ENCODE data around the gene MMP24. TPM values are rescaled to one million over a fixed set of nuclear protein-coding genes. Genes with fewer than 3 reads are reported as not detected.
"Not testable (repeated sequence)": the region's sequence is repeated elsewhere in the genome, so short reads cannot be mapped to it uniquely, and the experiment has no call there.

The MMP24 gene
- 0.33 and 0.78 TPM in 2 replicates for total RNA-seq

DNA sequence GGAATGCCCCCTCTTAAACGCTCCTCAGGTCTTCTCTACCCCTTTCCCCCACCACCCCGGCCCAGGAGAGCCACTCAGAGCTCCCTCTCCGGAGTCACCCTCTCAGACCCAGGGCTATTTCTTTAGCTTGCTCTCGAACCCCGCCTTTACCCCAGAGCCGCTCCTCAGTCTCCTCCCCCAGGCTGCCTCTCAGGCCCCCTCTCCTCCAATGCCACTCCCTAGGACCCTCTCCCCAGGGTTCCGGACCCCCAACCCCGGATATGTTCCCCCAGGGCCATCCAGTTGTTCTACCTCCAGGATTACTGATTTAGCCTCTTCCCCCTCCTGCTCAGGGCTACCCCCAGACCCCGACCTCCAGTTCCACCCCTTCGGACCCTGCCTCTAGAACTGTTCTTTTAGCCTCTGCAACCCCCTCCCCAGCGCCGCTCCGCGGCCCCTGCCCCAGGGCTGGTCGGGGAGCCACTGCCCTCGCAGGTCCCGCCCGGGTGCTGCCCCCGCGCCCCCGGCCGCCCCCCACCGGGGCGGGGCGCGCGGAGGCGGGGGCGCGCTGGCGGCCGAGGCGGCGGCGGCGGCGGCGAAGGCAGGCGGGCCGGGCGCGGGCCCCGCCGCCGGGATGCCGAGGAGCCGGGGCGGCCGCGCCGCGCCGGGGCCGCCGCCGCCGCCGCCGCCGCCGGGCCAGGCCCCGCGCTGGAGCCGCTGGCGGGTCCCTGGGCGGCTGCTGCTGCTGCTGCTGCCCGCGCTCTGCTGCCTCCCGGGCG, at the start of gene MMP24:
TSS of gene MMP24 (plus strand) at position 565 of the 758 bp plus-strand sequence. CDS start at position 614, 49 bp downstream.
- DNase-seq (ENCODE audit: low read depth, low spot score), result no peak

DNA sequence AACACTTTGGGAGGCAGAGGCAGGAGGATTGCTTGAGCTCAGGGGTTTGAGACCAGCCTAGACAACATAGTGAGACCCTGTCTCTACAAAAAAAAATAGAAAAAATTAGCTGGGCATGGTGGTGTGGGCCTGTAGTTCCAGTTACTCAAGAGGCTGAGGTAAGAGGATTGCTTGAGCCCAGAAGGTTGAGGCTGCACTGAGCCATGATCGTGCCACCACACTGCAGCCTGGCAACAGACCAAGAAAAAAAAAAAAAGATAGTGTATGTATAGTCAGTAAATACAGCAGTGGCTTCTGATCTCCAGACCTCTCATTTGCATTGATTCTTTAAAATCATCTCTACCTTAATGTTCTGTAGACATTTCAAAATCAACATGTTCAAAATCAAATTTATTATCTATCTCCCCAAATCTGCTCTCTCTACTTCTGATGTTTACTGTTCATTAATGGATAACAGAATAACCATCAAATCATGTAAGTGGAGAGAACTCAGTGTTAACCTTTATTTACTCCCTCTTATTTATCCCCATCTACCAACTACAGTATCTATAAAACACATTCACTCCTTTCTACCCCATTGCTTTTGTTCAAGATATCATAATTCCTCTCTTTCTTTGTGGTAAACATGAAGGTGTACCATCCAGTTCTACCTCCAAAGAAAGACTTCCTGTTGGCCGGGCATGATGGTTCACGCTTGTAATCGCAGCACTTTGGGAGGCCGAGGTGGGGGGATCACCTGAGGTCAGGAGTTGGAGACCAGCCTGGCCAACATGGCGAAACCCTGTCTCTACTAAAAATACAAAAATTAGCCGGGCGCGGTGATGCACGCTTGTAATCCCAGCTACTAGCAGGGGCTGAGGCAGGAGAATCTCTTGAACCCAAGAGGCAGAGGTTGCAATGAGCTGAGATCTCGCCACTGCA, 46.9 kb upstream of the MMP24 start:
- DNase-seq (ENCODE audit: low read depth, low spot score), result no peak

DNA sequence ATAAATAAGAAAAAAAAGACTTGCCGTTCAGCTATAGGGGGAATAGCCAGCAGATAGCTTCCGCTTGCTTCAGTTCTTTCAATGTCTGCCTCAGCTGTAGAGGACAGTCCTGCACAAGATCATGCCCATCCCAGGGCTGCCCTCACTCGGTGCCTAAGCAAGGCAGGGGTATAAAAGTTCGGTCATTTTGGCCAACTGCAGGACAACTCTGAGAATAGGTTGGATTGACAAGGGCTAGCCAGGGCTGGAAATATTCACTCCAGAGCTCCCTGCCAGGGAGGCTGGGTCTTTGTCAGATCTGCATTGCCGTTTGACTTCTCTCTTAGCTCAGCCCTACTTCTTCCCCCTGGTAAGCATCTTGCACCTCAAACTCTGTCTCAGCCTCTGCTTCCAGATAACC, 46.2 kb upstream of the MMP24 start:
- no peak for DNase-seq (ENCODE audit: low read depth, low spot score)

DNA sequence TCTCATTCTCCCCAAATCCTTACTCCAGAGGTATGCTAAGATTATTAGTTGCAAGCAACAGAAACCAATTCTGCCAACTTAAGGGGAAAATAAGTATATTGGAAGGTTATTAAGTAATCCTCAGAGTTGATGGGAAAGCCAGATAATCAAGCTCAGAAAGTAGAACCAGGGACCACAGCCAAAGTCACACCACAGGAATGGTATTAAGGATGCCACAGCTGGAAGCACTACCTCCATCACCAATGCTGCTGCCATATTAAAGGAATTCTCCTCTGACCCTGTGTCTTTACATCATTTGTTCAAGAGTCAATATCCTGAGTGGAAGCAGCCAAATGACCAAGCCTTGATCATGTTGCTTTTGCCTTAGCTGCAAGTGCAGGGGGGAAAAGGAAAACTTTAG, 44.8 kb upstream of the MMP24 start:
- no peak for DNase-seq (ENCODE audit: low read depth, low spot score)

DNA sequence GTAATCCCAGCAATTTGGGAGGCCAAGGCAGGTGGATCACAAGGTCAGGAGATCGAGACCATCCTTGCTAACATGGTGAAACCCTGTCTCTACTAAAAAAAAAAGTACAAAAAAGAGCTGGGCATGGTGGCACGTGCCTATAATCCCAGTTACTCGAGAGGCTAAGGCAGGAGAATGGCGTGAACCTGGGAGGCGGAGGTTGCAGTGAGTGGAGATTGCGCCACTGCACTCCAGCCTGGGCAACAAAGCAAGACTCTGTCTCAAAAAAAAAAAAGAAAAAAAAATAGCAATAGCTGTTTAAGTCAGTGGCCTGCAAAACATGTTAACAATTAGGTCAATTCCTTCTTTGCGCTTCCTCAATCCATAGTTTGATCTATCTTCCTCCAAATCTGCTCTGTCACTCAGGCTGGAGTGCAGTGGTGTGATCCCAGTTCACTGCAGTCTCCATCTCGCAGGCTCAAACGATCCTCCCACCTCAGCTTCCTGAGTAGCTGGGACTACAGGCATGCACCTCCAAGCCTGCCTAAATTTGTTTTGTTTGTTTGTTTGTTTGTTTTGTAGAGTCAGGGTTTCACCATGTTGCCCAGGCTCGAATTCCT, 39.7 kb upstream of the MMP24 start:
- DNase-seq (ENCODE audit: low read depth, low spot score), result not testable (repeated sequence)

DNA sequence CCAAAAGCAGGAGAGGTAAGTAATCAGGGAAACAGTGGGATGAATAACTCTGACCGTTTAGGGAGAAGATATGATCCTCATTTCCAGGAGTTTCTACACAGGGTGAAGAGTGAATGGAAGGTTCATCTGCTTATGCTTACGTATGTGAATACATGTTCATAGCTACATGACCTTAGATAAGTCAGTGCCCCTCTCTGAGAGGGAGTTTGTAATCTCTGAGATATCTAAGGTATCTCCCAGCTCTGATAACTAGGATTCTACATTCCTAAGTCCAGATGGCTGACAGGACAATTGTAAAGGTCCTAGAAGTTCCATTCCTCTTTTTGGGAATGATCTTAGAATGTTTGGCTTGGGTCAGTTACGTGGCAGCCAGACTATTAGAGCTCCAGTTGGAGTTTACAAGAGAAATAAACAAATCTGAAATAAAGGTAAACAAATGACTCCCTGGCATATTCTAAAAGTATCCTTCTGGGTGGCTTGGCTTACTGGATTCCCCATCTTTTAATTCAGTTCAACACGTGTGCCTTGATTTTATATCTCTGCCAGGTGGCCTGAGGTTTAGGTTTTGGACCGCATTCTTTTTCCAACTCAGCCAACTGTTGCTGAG, 38.8 kb upstream of the MMP24 start:
- DNase-seq (ENCODE audit: low read depth, low spot score), result no peak

DNA sequence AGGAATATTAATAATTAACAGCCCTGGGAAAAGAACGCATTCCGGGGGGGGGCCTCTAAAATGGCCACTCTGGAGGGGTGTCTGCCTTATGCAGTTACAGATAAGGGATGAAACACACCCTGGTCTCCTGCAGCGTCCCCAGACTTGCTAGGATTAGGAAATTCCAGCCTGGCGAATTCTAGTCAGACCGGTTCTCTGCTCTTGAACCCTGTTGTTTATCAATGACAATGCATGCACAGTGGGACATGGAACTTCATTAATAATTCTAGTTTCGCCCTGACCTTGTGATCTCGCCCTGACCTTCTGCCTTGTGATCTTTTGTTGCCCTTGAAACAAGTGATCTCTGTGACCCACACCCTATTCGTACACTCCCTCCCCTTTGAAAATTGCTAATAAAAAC, 37.3 kb upstream of the MMP24 start:
- not testable (repeated sequence) for DNase-seq (ENCODE audit: low read depth, low spot score)

DNA sequence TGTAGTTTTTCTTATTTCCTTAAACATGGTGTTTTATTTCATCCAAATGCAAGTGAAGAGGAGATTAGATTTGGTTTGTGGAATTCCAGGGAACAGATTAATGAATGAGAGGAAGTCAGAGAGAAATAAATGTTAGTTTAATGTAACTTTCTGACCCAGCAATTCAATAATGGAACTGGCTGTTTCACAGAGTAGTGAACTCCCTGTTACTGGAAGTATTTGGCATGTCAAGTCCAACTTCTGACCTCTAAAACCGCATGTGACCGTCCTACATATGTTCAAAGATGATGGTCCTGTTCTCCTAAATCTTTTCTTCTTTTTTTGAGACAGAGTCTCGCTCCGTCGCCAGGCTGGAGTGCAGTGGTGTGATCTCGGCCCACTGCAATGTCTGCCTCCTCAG, 35.9 kb upstream of the MMP24 start:
- no peak for DNase-seq (ENCODE audit: low read depth, low spot score)

DNA sequence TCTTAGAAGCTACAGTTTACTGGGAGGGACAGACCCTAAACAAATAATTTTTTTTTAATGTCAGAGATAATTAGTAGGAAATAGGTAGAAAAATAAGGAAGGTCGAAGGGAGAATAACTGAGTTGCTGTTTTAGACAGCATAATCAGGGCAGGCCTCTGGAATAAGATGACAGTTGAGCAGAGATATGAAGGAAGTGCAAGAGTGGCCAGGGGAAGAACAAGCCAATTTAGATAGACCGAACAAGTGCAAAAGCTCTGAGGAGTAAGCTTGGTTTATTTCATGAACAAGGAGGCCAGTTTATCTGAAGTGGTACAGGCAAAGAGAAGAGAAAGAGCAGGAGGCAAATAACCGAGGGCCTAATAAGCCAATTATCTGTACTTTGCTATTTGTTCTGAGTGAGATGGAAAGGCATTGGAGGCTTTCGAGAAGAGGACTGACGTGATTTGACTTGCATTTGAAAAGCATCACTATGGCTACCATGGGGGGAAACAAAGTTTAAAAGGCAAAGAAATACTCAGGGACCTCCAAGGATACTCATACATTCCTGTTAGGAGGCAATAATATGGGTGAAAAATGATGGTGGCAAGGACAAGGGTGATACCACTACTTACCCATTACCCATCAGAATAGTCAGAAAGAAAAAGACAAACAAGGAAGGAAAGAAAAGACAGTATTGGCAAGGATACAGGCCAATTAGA, 34.9 kb upstream of the MMP24 start:
- no peak for DNase-seq (ENCODE audit: low read depth, low spot score)

DNA sequence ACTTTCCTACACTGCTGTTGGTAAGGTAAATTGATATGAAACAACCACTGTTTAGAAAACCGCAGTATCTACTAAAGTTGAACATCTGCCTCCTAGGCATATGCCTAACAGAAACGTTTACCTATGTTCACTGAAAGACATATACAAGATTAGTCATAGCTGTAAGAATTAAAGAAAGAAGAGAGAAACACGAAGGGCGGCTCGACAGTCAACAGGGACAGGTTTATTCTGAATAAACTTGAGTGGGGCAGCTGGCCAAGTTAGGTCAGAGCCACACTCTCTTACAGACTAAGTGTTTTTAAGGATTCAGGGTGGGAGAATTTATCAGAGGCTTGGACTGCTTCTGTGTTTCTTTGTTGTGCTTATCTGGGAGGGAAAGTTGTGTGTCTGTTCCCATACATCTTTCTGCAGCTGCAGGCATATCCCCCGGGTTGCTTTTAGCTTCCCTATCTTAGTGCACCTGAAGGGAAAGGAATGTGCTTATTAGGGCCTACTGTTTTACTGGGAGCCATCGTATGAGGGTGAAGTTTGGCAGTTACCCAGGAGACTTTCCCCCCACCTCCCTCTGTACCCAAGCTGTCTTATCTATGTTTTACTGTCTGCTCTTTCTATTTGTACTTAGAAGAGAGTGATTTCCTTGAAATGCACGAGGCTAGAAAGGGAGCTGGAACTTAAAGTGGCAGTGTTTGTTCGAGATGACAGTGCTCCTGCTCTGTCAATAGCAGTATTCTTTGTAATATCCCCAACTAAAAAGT, 34.2 kb upstream of the MMP24 start:
- DNase-seq (ENCODE audit: low read depth, low spot score), result no peak

DNA sequence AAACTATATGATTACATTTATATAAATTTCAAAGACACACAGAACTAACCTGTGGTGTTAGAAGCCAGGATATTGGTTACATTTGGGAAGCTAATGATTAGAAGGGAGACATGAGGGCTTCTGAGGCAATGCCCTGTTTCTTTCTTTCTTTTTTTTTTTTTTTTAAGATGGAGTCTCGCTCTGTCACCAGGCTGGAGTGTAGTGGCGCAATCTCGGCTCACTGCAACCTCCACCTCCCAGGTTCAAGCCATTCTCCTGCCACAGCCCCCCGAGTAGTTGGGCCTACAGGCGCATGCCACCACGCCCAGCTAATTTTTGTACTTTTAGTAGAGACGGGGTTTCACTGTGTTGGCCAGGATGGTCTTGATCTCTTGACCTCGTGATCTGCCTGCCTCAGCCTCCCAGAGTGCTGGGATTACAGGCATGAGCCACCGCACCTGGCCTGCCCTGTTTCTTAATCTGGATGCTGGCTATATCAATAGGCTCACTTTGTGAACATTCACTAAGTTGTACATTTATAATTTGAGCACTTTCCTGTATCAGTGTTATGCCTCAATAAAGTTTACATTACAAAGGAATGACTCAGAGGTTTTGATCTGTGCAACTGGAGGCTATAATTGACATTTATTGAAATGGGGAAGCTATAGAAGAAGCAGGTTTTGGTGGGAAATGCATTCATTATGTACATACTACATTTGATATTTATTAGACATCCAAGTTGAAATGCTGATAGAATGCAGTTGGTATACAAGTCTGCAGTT, 33.3 kb upstream of the MMP24 start:
- not testable (repeated sequence) for DNase-seq (ENCODE audit: low read depth, low spot score)

DNA sequence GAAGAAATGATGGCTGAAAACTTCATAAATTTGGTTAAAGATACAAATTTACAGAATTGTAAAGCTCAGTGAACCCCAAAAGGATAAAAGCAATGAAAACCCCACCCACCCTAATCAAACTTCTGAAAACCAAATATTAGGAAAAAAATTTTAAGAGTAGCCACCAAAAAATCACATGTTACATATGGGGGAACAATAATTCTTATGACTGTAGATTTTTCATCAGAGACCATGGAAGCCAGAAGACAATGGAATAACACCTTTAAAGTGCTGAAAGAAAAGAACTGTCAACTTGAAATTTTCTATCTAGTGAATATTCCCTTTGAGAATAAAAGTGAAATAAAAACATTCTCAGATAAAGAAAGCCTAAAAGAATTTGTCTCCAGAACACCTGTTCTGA, 30.2 kb upstream of the MMP24 start:
- DNase-seq (ENCODE audit: low read depth, low spot score), result no peak

DNA sequence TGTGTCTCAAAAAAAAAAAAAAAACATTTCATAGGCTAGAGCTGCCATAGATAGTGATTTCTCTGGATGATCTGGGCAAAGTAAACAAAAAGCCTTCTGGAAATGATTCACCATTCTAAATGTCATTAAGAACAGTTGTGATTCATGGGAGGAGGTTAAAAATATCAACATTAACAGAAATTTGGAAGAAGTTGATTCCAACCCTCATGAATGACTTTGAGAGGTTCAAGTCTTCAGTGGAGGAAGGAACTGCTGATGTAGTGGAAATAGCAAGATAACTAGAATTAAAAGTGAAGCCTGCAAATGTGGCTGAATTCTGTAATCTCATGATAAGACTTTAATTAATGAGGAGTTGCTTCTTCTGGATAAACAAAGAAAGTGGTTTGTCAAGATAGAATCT, 26.8 kb upstream of the MMP24 start:
- no peak for DNase-seq (ENCODE audit: low read depth, low spot score)

DNA sequence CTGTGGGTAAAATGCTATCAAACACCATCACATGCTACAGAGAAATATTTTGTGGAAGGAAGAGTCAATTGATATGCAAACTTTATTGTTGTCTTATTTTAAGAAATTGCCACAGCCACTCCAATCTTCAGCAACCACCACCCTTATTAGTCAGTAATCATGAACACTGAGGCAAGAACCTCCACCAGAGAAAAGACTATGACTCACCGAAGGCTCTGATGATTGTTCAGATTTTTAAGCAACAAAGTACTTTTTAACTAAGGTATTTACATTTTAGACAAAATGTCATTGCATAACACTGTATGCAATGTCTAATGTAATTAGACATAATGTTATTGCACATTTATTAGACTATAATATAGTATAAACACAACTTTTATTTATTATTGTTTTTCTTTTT, 26.2 kb upstream of the MMP24 start:
- DNase-seq (ENCODE audit: low read depth, low spot score), result no peak

DNA sequence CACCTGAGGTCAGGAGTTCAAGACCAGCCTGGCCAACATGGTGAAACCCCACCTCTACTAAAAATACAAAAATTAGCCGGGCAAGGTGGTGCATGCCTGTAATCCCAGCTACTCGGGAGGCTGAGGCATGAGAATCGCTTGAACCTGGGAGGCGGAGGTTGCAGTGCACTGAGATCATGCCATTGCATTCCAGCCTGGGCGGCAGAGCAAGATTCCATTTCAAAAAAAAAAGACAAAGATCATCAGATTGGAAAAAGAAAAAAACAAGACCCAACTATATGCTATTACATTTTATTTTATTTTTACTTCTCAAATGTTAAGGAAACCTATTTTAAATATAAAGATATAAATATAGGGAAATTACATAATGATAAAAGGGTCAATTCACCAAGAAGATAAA, 25.0 kb upstream of the MMP24 start:
- DNase-seq (ENCODE audit: low read depth, low spot score), result not testable (repeated sequence)

DNA sequence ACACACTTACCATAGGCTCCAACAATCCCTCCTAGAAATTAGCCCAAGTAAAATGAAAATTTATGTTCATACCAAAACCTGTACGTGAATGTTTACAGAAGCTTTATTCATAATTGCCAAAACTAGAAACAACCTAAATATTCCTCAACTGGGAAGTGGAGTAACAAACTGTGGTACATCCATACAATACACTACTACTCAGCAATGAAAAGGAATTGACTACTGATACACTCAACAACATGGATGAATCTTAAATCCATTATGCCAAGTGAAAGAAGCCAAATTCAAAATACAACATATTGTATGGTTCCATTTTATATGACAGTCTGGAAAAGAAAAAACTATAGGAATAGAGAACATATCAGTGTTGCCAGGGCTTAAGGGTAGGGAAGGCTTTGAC, 19.7 kb upstream of the MMP24 start:
- DNase-seq (ENCODE audit: low read depth, low spot score), result no peak

DNA sequence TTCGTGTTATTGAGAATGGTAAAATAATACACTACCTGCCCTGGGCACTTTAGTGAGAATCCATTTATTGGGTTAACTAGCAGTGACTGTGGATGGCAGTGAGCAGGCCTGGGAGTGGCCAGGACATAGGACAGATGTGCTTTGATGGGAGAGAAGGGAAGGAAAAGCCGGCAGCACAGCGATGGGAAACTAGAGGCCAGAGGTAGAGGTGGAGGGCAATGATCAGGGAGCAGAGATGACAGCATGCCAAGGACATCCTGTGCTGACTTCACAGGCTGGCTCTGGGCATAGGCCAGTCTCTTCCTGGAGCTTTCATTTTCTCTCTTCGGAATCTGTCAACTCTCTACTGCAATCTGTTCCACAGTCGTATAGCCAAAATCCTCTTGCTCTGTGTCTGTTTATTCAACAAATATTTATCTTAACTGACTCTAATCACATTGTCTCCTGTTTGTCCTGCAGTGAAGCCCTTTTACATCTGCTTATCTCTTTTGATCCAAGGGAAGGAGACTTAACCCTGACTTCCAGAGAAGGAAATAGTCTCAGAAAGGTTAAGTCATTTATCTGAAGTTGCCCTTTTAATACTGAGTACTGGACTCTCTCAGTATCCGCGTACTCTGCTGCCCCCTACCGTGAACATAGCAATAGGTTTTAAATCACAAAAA, 18.4 kb upstream of the MMP24 start:
- peak; percentile 77 for DNase-seq (ENCODE audit: low read depth, low spot score)

DNA sequence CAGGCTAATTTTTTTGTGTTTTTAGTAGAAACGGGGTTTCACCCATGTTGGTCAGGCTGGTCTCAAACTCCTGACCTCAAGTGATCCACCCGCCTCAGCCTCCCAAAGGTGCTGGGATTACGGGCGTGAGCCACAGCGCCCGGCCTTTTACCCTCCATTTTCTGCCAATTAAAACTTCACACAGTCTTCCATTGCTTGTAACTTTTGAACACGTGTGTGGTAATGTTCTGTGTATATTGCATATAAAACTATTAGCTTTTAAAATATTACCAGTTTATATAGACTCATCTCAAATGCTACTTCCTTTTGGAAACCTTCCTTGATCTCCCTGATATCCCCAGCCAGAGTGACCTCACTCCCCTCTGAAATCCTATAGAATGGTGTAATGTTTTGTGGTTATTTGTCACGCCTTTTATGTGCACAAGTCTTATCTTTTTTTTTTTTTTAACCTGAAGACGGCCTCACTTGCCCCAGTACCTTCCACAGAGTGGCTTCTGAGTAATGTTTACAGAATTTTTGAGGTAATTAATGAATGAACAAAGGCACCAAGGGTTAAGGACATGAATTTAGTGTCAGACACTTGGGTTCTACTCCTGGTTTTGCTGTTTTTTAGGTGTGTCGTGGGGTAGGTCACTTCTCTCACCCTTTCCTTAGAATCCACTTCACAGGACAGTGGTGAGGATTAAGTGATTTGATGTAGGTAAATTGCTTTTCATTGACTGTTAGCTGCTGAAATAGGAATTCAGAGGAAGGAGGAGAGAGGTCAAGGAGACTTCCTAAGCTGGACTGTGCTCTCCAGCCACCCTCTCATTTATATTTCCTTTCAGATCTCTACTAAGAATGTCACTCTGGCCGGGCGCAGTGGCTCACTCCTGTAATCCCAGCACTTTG, 11.2 kb upstream of the MMP24 start:
- DNase-seq (ENCODE audit: low read depth, low spot score), result no peak

Measured in pulmonary artery endothelial cell (primary cell).